ENCODE data around the gene PDK4. TPM values are rescaled to one million over a fixed set of nuclear protein-coding genes. Genes with fewer than 3 reads are reported as not detected.
A peak's percentile ranks its signal among the peaks of the same experiment; 100 is the strongest.
"Not testable (repeated sequence)": the region's sequence is repeated elsewhere in the genome, so short reads cannot be mapped to it uniquely, and the experiment has no call there.

The PDK4 gene
- total RNA-seq, 2 experiments from 2014 or later: not detected

GRCh38 chr7:95611224-95611623 is 14.9 kb upstream of the PDK4 start:
- intact Hi-C loops (cut with micrococcal nuclease): no loop called here

GRCh38 chr7:95609277-95609971 is 13.1 kb upstream of the PDK4 start:
- DNase-seq: no peak
- ChIA-PET CTCF (no interaction called here), POLR2A (no interaction called here)
- Mint-ChIP-seq H3K27ac (no peak overlapping the region), H3K9me3 (peaks cover 2% of the 10 kb centered on the region), H3K27me3 (peaks cover 10% of the 10 kb centered on the region), H3K4me1 (ENCODE audit: low read depth) (no peaks in the 10 kb centered on the region), H3K36me3 (ENCODE audit: low read depth) (no peaks in the 10 kb centered on the region), H3K4me3 (no peak overlapping the region)
- intact Hi-C loops (cut with micrococcal nuclease): no loop called here
- ATAC-seq: no peak
- no peak for TF ChIP-seq CTCF (IDR thresholded peaks at IDR 0.05)

More at GRCh38 chr7:95611224-95611623, 14.9 kb upstream of the PDK4 start:
- Mint-ChIP-seq H3K27ac (no peak overlapping the region), H3K27me3 (peaks cover 10% of the 10 kb centered on the region), H3K9me3 (no peaks in the 10 kb centered on the region), H3K4me3 (no peak overlapping the region), H3K4me1 (ENCODE audit: low read depth) (no peaks in the 10 kb centered on the region), H3K36me3 (ENCODE audit: low read depth) (no peaks in the 10 kb centered on the region)
- DNase-seq (no peak), ATAC-seq (no peak)
- POLR2A ChIA-PET: no interaction called here
- CTCF ChIA-PET: no interaction called here
- TF ChIP-seq CTCF (IDR thresholded peaks at IDR 0.05): no peak

- ChIA-PET POLR2A (no interaction called here), CTCF (no interaction called here)
- ATAC-seq (no peak), DNase-seq (peak; percentile 8)
- Mint-ChIP-seq H3K36me3 (ENCODE audit: low read depth) (no peaks in the 10 kb centered on the region), H3K27ac (no peak overlapping the region), H3K4me1 (ENCODE audit: low read depth) (no peaks in the 10 kb centered on the region), H3K4me3 (no peak overlapping the region), H3K9me3 (peaks cover 2% of the 10 kb centered on the region), H3K27me3 (peaks cover 10% of the 10 kb centered on the region)
- intact Hi-C loops (cut with micrococcal nuclease): no loop called here
- no peak for TF ChIP-seq CTCF (IDR thresholded peaks at IDR 0.05)
Measured at GRCh38 chr7:95608359-95609173, 12.2 kb upstream of the PDK4 start.

GRCh38 chr7:95607561-95607960 is 11.2 kb upstream of the PDK4 start:
- ChIA-PET CTCF (no interaction called here), POLR2A (no interaction called here)
- ATAC-seq: no peak
- TF ChIP-seq CTCF (IDR thresholded peaks at IDR 0.05): no peak
- intact Hi-C loops (cut with micrococcal nuclease): no loop called here
- peaks cover 2% of the 10 kb centered on the region for H3K9me3 Mint-ChIP-seq
- no peaks in the 10 kb centered on the region for H3K4me1 Mint-ChIP-seq (ENCODE audit: low read depth)
- H3K4me3 Mint-ChIP-seq: no peak overlapping the region
- H3K27me3 Mint-ChIP-seq: peaks cover 10% of the 10 kb centered on the region
- no peaks in the 10 kb centered on the region for H3K36me3 Mint-ChIP-seq (ENCODE audit: low read depth)
- no peak overlapping the region for H3K27ac Mint-ChIP-seq
- no peak for DNase-seq

- Mint-ChIP-seq H3K27me3 (peaks cover 5% of the 10 kb centered on the region), H3K4me1 (ENCODE audit: low read depth) (no peaks in the 10 kb centered on the region), H3K4me3 (no peak overlapping the region), H3K9me3 (peaks cover 2% of the 10 kb centered on the region), H3K27ac (no peak overlapping the region), H3K36me3 (ENCODE audit: low read depth) (no peaks in the 10 kb centered on the region)
- ChIA-PET CTCF (interaction anchor here (1.3 kb wide), 1 partner anchor 9 kb away, joined by 5 read pairs; the partner anchor contains the start of gene PDK4), POLR2A (no interaction called here)
- ATAC-seq (no peak), DNase-seq (no peak)
- TF ChIP-seq CTCF (IDR thresholded peaks at IDR 0.05): no peak
- intact Hi-C loops (cut with micrococcal nuclease): no loop called here
Measured at GRCh38 chr7:95605275-95605674, 9.0 kb upstream of the PDK4 start.

- POLR2A ChIA-PET; H3K27ac Mint-ChIP-seq; H3K4me1 Mint-ChIP-seq (ENCODE audit: low read depth); ATAC-seq; H3K36me3 Mint-ChIP-seq (ENCODE audit: low read depth); H3K9me3 Mint-ChIP-seq; H3K27me3 Mint-ChIP-seq; DNase-seq; CTCF ChIA-PET; intact Hi-C loops (cut with micrococcal nuclease); H3K4me3 Mint-ChIP-seq: not testable (repeated sequence)
Measured at GRCh38 chr7:95604811-95605210, 8.5 kb upstream of the PDK4 start.

- intact Hi-C loops (cut with micrococcal nuclease); H3K36me3 Mint-ChIP-seq (ENCODE audit: low read depth); CTCF ChIA-PET; ATAC-seq; H3K4me3 Mint-ChIP-seq; POLR2A ChIA-PET; H3K27me3 Mint-ChIP-seq; H3K9me3 Mint-ChIP-seq; H3K27ac Mint-ChIP-seq; DNase-seq; H3K4me1 Mint-ChIP-seq (ENCODE audit: low read depth): not testable (repeated sequence)
Measured at GRCh38 chr7:95604397-95604796, 8.1 kb upstream of the PDK4 start.

Data from activated CD8-positive, alpha-beta T cell treated with anti-CD3 and anti-CD28 coated beads for 36 hours (primary cell).